NCI-H345 (cell line): ENCODE data around the gene ATP1B3.
"Not testable (repeated sequence)": the region's sequence is repeated elsewhere in the genome, so short reads cannot be mapped to it uniquely, and the experiment has no call there.

Experiments
- DNase-seq: peaks from one replicate; lab custom pipeline; 2025; lab: John Stamatoyannopoulos, UW

Gene ATP1B3

DNA sequence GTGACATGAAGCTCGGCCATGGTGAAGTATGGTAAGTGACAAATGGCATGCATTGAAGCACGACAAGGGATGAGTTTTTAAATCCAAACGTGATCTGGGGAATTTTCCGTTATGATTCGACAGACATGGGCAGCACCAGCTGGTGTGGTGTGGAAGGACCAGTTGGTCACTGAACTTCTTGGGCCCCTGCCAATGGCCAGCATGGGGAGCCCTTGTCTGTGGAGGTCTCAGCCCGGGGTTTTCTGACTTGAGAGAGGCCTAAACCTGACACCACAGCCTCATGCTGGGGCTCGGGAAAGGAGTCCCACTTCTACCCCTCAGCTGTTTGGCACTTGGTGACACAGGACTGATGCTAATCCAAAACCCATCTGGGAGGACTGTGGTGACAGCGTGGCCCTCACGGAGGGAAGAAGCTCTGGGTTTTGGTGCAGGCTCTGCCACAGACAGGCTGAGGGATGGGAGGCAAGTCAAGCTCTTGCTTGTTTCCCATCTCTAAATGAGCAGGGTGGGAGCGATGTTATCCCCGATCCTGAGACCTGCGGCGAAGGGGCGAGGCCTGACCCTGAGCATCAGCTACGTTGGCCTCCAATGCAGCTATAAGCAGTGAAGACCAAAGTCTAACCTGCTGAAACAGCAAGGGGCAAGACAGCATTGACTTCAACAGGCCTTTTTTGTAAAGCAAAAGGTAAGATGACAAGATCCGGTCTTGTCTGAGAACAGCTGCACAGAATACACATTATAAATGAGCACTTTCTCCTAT lies 69.5 kb downstream of the ATP1B3 start:
- no peak for DNase-seq

DNA sequence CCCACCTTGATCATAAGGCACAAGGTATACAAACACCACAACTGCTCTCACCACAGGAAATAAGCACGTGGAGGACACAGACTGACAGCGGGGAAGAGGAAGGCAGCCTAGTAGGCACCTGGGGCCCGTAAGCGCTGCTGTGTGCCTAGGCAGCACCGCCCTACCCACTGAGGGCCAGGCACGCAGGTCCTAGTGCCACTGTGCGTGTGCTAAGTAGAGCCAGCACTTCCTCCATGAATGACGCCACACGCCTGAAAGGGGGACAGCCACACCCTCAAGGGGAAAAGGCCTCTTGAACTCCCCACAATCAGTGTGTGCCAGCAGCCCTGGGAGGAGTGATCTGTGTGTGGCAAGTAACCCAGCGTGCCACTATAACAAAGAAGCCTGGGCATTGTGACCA lies 73.0 kb downstream of the ATP1B3 start:
- no peak for DNase-seq

DNA sequence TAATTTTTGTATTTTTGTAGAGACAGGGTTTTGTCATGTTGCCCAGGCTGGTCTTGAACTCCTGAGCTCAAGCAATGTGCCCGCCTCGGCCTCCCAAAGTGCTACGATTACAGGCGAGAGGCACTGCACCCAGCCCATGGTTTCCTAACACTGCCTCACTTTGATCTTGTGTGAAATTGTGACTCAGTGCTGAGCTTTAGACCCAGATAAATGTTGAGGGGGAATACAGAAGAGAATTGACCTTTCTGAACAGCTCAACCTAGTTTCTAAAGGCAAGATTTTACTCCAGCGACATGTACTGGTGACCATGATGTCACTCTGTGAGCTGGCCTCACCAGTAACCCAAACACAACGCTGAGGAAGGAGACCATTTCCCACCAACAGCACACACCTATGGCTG lies 73.5 kb downstream of the ATP1B3 start:
- DNase-seq, result no peak

DNA sequence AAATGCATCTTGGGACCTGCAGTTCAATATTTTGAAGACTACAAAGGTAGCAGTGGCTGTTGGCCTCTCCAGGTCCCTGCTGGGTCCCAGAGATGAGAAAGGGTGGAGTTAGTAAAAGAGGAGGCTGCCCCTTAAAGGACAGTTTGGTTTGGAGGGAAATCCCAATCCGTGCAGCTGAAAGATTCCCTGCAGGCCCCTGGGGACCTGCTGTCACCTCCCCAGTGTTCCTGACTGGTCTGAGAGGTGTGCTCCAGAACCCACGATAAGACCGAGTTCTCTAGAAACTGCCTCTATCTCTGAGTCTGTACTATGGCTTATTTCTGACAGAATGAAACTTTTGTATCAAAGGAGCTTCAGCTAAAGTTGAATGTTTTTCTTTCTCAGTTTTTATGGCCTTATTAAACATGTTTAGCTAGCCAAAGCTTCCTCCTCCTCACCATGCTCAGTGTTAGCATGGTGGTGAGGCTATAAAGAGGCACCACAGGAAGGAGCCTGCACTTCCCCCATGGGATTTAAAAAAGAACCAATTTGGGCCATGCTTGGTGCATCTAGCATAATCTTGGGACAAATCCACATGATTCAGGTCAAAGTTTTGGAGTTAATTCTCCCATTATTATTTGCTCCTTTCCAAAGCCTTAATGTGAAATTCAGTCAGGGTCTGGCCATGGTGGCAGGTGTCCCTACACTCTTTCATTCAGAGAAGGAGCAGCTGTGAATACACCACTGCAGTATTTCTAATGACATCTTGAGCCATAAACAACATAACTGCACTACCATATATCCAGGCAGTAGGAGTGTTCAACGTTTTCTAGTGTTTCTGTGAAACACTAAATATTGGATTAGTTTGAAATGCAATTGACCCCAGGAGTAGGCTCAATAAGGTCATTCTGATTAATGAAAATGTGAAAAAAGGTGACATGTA lies 74.4 kb downstream of the ATP1B3 start:
- DNase-seq, result no peak

DNA sequence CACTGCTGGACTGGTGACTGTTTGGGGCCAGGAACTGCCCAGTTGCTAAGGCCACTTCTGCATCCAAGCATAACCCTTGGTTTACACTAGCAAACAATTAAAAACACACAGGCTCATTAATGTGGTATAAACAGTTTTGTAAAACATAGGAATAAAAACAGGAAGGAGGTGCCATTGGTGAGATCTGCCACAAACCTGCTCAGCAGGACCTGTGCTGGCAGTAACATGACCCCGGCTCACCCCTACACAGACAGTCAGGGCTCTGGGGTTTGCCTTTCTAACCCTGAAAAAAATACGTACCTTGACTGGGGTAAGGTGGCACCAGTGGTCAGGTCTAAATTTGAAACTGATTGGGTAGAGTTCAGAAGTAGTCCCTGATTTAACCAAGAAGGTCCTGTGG lies 76.2 kb downstream of the ATP1B3 start:
- no peak for DNase-seq

DNA sequence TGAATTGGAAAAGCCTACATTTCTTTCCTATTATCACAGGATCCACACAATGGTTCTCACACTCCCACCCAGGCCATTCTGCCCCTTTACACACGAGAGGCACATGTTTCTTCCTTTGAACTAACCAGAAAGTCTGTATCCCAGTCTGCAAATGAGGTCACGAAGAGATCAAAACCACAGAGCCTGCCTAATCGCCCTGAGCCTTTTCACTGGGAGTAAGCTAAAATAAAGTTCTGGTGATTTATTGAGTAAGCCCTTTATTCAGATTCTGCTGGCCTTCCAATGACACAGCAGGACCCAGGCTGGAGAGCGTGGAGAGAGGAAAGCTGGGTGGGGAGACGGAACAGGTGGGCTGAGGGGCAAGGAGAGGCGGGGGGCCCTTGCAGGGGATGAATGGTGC lies 78.7 kb downstream of the ATP1B3 start:
- DNase-seq, result no peak

DNA sequence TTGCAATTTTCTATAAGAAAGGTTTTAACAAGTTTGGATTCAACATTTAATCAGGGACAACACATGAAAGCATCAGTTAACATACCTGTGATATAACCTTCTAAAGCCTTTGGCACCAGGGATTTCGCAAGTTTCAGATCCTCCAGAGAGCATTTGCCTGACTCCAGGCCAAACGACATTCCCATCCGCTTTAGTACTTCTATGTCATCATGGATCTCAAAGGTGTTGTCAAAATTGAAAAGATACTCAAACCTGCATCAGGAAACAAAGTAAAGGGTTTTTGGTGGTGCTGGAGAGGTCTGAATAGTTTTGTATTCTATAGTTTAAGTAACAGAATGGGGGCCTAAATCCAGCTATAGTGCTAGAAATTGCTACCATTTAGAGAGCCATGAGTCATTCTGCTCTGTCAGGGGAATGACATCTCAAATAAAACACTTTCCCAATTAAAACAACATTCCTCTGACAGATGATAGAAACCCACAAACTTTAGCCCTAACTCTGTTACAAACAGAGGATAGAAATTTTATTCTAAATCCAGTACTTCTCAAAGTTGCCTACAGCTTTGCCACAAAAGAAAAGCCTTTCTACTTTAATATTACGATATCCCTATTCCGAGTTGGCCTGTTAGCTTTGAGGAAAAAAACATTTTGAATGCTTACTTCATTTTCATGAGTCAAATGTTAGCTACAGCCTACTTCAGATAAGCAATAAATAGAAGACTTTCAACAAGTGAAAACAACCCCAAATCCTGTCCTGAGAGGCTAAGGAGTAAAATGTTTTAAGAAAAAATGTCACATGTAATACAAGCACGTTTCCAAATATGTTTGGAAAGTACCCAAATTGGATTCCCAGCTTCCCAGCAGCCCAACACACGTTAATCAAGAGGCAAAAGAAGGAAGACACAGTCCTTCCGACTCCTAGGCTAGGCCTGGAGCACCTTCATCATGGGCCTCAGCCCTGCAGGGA lies 83.4 kb downstream of the ATP1B3 start:
- DNase-seq, result no peak

DNA sequence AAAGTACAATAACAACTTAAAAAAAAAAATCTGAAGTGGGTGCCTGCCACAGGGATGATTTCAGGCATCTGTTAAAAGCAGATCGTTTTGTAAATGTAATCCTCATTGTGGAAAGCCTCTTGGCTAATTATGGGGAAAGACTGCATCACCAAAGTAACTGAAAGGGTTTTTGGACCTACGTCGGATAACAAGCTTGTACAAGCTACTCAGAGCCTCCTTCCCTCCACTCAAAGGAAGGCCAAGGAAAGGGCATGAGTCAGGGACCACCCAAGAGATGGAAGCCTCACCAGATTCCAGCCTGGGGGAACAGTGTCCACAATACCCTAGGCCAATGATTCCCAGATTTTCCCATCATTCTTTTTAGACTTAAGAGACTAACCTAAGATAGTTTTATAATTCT lies 84.3 kb downstream of the ATP1B3 start:
- no peak for DNase-seq

DNA sequence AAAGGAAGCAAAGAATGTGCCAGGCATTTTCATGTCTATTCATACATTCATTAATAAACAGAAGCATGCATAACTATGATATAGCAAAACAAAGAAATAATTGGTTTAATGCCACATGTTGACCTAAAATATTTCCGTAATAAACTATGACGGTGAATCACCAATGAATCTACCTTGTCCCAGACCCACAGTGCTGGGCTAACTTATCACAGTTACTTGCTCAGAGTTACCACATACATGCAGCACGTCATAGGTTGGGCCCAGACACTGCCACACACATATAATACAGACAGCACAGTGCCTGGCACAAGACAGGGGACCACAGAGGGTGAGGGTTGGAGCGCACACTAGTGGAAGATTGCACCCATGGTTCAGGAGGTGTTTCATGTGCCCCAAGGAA lies 86.9 kb downstream of the ATP1B3 start:
- no peak for DNase-seq

DNA sequence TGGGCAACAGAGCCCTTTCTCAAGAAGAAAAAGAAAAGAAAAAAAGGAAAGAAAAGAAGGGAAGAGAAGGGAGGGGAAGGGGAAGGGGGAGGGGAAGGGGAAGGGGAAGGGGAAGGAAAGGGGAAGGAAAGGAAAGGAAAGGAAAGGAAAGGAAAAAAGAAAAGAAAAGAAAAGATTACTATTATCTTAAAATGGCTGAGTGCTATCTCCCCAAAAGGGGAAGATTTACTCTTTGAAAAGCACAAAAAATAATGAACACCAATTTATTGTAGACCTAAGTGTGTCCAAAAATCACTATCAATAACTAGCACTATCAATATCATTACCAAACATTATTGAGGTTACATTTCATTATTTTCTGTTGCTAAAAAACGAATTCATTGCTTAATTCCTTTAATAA lies 89.0 kb downstream of the ATP1B3 start:
- DNase-seq, result no peak

DNA sequence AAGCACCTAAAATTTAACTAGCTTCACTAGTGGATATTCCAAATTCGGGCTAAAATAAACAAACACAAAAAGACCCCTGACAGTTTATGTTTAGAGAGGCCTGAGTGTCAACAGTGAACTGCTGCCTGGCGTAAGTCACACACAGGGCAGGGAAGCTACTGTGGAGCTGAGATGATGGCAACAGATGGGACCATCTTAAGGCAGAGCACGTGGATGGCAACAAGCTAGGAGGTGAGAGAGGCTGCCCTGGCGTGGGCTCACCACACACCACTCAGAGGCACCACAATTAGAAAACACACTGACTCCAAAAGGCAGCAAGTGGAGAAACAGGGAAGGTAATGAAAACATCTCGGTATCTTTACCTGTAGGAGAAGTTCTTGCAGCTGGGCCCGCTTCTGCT lies 93.3 kb downstream of the ATP1B3 start:
- no peak for DNase-seq

DNA sequence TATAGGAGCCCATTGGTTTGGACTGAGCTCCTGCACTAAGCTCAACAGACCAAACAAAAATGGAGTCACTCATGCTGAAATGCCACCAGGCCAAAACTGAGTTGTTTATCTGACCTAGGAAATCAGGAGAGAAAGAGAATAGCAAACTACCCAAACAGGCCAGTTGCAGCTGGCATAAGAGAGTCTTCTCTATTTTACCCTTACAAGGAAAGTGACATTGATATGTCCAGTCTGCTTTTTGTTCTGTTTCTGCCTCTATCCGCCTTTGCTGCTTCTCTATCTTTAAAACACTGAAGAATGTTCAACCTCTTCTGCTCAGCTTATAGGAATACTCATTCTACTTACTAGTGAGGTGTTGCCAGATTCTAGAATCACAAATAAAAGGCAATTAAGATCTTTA lies 95.1 kb downstream of the ATP1B3 start:
- no peak for DNase-seq

DNA sequence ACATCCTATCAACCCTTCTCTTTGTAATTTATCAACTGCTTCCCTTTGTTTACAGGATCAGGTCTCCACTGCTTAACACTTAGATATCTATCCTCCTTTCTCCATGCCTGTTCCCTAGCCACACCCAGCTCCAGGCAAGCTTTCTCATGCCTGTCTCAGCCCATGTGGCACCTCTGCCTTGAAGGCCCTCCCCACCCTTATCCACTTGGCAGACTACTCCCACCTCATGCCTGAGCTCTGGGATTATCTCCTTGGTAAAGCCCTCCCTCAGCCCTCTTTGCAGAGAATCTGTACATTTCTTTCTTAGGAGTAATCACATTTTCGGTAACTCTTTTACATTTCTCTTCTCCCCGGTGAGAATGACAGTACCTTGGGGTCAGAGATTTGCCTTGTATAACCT lies 96.0 kb downstream of the ATP1B3 start:
- DNase-seq, result no peak

DNA sequence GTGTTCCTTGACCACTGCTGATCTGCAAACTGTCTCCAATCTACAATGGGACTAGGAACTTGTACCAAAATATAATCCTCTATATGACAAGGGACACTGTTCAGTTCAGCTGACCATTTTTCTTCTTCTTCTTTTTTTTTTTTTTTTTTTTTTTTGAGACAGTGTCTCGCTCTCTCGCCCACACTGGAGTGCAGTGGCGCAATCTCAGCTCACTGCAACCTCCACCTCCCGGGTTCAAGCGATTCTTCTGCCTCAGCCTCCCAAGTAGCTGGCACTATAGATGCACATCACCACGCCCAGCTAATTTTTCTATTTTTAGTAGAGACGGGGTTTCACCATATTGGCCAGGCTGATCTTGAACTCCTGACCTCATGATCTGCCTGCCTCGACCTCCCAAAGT lies 98.3 kb downstream of the ATP1B3 start:
- not testable (repeated sequence) for DNase-seq
